Measurements from ENCODE around the gene ADAMTS17.

- TF ChIP-seq CTCF (IDR thresholded peaks at IDR 0.05) (no peak), POLR2A (IDR thresholded peaks at IDR 0.05) (no peak)
Measured at GRCh38 chr15:100332231-100332630, 9.5 kb downstream of the ADAMTS17 start.
